HepG2 (cell line): ENCODE measurements around the gene CERS6. TPM values are rescaled to one million over a fixed set of nuclear protein-coding genes. Genes with fewer than 3 reads are reported as not detected.
A peak's percentile ranks its signal among the peaks of the same experiment; 100 is the strongest.

Experiments
- AKAP8 ChIP-seq: sonication (generic); formaldehyde crosslinking; IDR thresholded peaks from 2 replicates; pipeline ENCODE4 v1.5.1; 2020; ENCODE audit warnings: mild to moderate bottlenecking, missing genetic modification reagents
- HOXA5 ChIP-seq: sonication (generic); formaldehyde crosslinking; IDR thresholded peaks from 2 replicates; pipeline ENCODE4 v1.4.0; 2020; ENCODE audit warnings: missing genetic modification reagents
- ISL2 ChIP-seq: sonication (generic); formaldehyde crosslinking; IDR thresholded peaks from 2 replicates; pipeline ENCODE4 v1.5.0; 2020; ENCODE audit warnings: missing genetic modification reagents
- MED1 ChIP-seq: sonication (generic); formaldehyde crosslinking; IDR thresholded peaks from 2 replicates; pipeline ENCODE4 v1.4.0; 2020; ENCODE audit warnings: missing genetic modification reagents
- RBM22 ChIP-seq: fragments of 200-400 bp; formaldehyde crosslinking; optimal IDR thresholded peaks from 2 replicates; pipeline ENCODE3; 2017; ENCODE audit warnings: mild to moderate bottlenecking, low read length, moderate library complexity
- SPEN ChIP-seq: sonication (generic); formaldehyde crosslinking; IDR thresholded peaks from 2 replicates; pipeline ENCODE4 v1.5.1; 2020; ENCODE audit warnings: low read depth, mild to moderate bottlenecking, missing genetic modification reagents
- ZNF260 ChIP-seq: sonication (generic); formaldehyde crosslinking; IDR thresholded peaks from 2 replicates; pipeline ENCODE4 v1.4.0; 2020; ENCODE audit warnings: missing genetic modification reagents, low read depth, mild to moderate bottlenecking, borderline replicate concordance
- ZNF281 ChIP-seq: sonication (generic); formaldehyde crosslinking; IDR thresholded peaks from 2 replicates; pipeline ENCODE4 v1.4.0; 2020; ENCODE audit warnings: missing genetic modification reagents, borderline replicate concordance
- ZNF430 ChIP-seq: sonication (generic); formaldehyde crosslinking; IDR thresholded peaks from 2 replicates; pipeline ENCODE4 v1.9.0; 2021; ENCODE audit warnings: mild to moderate bottlenecking, missing genetic modification reagents
- ZNF720 ChIP-seq: sonication (generic); formaldehyde crosslinking; IDR thresholded peaks from 2 replicates; pipeline ENCODE4 v1.4.0; 2020; ENCODE audit warnings: missing genetic modification reagents
- ZNF768 ChIP-seq: sonication (generic); formaldehyde crosslinking; IDR thresholded peaks from 2 replicates; pipeline ENCODE4 v1.4.0; 2020; ENCODE audit warnings: missing genetic modification reagents
- ZNF780A ChIP-seq: sonication (generic); formaldehyde crosslinking; IDR thresholded peaks from 2 replicates; pipeline ENCODE4 v1.8.0; 2022; ENCODE audit warnings: mild to moderate bottlenecking, missing genetic modification reagents, moderate library complexity
- ZNF784 ChIP-seq: sonication (generic); formaldehyde crosslinking; IDR thresholded peaks from 2 replicates; pipeline ENCODE4 v1.5.1; 2020; ENCODE audit warnings: missing genetic modification reagents, mild to moderate bottlenecking, borderline replicate concordance
- polyA plus RNA-seq, 8 experiments: library from polyadenylated mRNA; depleted of rRNA in 3 of 8; stranded (reverse) in 7 of 8; unstranded in 1 of 8; fragments of >200 nt; fragmentation: Illumina TruSeq in 4 of 8; extraction: Trizol in 4 of 8; gene quantifications; 2 replicates each; pipeline versions ENCODE4 v1.2.1 to v1.2.3, GENCODE V29; 2011 to 2016; ENCODE audit warnings: low read depth in 4 of 8, missing spikeins in 1 of 8, mixed read lengths in 1 of 8; ENCODE audit not compliant: insufficient read depth in 1 of 8
- total RNA-seq, 5 experiments: library from RNA; depleted of rRNA; stranded (reverse); fragments of >200 nt; fragmentation: Illumina TruSeq; extraction: Trizol; gene quantifications; 2 replicates each; pipeline ENCODE4 v1.2.3, GENCODE V29; 2016; ENCODE audit warnings: low read depth in 1 of 5
- TF ChIP-seq, protein P1 (sequence below): sonication (generic); formaldehyde crosslinking; IDR thresholded peaks from 2 replicates; pipeline ENCODE4 v1.4.0; 2020; ENCODE audit warnings: mild to moderate bottlenecking, missing genetic modification reagents
- TF ChIP-seq, protein P2 (sequence below), 2 experiments: sonication (generic) in 1 of 2; formaldehyde crosslinking in 1 of 2; IDR thresholded peaks; 2 replicates each; pipeline versions ENCODE4 v1.6.1 to v1.9.0; 2014 to 2022; ENCODE audit warnings: antibody characterized with exemption in 1 of 2, borderline replicate concordance in 1 of 2, inconsistent platforms in 1 of 2, low read depth in 1 of 2, missing genetic modification reagents in 1 of 2
- TF ChIP-seq, protein P3 (sequence below): sonication (generic); formaldehyde crosslinking; IDR thresholded peaks from 2 replicates; pipeline ENCODE4 v1.4.0; 2020; ENCODE audit warnings: missing genetic modification reagents

CERS6 gene
- total and polyA plus RNA-seq, 2 of the 13 experiments (the other 11 are each of a cell fraction or from before 2014, with no cell fraction given) = 10.1 to 20.3 TPM

GRCh38 chr2:168456521-168457189 is 583 bp downstream of the CERS6 start (continued):
- TF ChIP-seq, protein P1, sequence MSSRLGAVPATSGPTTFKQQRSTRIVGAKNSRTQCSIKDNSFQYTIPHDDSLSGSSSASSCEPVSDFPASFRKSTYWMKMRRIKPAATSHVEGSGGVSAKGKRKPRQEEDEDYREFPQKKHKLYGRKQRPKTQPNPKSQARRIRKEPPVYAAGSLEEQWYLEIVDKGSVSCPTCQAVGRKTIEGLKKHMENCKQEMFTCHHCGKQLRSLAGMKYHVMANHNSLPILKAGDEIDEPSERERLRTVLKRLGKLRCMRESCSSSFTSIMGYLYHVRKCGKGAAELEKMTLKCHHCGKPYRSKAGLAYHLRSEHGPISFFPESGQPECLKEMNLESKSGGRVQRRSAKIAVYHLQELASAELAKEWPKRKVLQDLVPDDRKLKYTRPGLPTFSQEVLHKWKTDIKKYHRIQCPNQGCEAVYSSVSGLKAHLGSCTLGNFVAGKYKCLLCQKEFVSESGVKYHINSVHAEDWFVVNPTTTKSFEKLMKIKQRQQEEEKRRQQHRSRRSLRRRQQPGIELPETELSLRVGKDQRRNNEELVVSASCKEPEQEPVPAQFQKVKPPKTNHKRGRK = no peak
- TF ChIP-seq ZNF784 (CRISPR knock-in tag) (0 out of 2 replicates have a peak, but pooled peaks have one; percentile 19), ZNF260 (CRISPR knock-in tag) (no peak), ZNF780A (CRISPR knock-in tag) (no peak), SPEN (0 out of 2 replicates have a peak, but pooled peaks have one; percentile 52), HOXA5 (CRISPR knock-in tag) (no peak), ZNF430 (CRISPR knock-in tag) (peak; percentile 40), AKAP8 (CRISPR knock-in tag) (peak; percentile 4; the same call in 1 of the 2 replicates), ZNF720 (CRISPR knock-in tag) (no peak), ISL2 (no peak), RBM22 (no peak), ZNF768 (CRISPR knock-in tag) (peak; percentile 59; the same call in 1 of the 2 replicates), ZNF281 (CRISPR knock-in tag) (peak; percentile 64; the same call in 1 of the 2 replicates), MED1 (CRISPR knock-in tag) (0 out of 2 replicates have a peak, but pooled peaks have one; percentile 10)
- TF ChIP-seq, protein P2, sequence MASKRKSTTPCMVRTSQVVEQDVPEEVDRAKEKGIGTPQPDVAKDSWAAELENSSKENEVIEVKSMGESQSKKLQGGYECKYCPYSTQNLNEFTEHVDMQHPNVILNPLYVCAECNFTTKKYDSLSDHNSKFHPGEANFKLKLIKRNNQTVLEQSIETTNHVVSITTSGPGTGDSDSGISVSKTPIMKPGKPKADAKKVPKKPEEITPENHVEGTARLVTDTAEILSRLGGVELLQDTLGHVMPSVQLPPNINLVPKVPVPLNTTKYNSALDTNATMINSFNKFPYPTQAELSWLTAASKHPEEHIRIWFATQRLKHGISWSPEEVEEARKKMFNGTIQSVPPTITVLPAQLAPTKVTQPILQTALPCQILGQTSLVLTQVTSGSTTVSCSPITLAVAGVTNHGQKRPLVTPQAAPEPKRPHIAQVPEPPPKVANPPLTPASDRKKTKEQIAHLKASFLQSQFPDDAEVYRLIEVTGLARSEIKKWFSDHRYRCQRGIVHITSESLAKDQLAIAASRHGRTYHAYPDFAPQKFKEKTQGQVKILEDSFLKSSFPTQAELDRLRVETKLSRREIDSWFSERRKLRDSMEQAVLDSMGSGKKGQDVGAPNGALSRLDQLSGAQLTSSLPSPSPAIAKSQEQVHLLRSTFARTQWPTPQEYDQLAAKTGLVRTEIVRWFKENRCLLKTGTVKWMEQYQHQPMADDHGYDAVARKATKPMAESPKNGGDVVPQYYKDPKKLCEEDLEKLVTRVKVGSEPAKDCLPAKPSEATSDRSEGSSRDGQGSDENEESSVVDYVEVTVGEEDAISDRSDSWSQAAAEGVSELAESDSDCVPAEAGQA (IDR thresholded peaks at IDR 0.05; ENCODE audit: low read depth) = no peak
- TF ChIP-seq, protein P2 (CRISPR knock-in tag; IDR thresholded peaks at IDR 0.05; ENCODE audit: borderline replicate concordance) = no peak
- TF ChIP-seq, protein P3, sequence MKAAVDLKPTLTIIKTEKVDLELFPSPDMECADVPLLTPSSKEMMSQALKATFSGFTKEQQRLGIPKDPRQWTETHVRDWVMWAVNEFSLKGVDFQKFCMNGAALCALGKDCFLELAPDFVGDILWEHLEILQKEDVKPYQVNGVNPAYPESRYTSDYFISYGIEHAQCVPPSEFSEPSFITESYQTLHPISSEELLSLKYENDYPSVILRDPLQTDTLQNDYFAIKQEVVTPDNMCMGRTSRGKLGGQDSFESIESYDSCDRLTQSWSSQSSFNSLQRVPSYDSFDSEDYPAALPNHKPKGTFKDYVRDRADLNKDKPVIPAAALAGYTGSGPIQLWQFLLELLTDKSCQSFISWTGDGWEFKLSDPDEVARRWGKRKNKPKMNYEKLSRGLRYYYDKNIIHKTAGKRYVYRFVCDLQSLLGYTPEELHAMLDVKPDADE (CRISPR knock-in tag) = no peak
